Activated CD8-positive, alpha-beta memory T cell treated with anti-CD3 and anti-CD28 coated beads, Interleukin-2, amount 50 U/mL, for 24 hours (primary cell): ENCODE data around the gene EXD2.
"Not testable (repeated sequence)": the region's sequence is repeated elsewhere in the genome, so short reads cannot be mapped to it uniquely, and the experiment has no call there.

Source experiments
- DNase-seq: peaks from one replicate; pipeline ENCODE4 v3.0.0-alpha.2; 2020; ENCODE audit errors: extremely low read depth

The EXD2 gene

GRCh38 chr14:69249603-69250002 is 58.3 kb downstream of the EXD2 start:
- no peak for DNase-seq

DNA sequence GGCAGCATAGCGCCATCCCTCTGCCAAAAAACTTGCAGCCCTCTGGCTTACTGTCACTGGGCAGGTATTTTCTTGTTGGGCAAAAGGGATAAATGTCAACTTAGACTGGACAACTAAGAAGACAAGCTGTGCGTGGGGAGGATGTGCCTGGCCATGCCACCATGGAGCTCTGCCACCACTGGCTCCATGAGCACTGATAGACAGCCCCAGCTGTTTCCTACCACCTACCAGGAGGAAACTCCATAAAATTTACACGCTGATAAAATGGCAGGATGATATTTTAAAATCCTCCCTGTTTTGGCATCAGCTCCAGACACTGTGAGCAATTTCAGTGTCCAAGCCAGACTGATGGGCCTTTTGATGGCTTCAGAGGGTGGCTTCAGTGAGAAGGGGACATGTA is 61.6 kb downstream of the EXD2 start:
- DNase-seq, result no peak

DNA sequence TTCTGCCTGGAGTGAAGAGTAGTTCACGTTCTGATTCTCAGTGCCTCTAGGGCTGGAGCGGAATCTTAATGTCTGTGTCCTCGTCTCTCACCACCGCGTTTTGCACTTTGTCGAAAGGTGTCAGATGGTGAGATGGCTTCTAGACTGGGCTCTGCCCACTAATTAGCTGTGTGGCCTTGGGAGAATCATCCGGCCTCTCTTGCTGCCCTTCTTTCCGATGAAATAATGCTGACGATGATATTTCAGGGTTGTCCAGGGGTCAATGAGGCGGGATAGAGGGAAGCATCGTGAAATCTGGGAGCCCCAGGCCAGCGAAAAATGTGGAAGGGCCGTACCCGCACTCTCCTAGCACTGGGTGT is 67.8 kb downstream of the EXD2 start:
- DNase-seq, result no peak

DNA sequence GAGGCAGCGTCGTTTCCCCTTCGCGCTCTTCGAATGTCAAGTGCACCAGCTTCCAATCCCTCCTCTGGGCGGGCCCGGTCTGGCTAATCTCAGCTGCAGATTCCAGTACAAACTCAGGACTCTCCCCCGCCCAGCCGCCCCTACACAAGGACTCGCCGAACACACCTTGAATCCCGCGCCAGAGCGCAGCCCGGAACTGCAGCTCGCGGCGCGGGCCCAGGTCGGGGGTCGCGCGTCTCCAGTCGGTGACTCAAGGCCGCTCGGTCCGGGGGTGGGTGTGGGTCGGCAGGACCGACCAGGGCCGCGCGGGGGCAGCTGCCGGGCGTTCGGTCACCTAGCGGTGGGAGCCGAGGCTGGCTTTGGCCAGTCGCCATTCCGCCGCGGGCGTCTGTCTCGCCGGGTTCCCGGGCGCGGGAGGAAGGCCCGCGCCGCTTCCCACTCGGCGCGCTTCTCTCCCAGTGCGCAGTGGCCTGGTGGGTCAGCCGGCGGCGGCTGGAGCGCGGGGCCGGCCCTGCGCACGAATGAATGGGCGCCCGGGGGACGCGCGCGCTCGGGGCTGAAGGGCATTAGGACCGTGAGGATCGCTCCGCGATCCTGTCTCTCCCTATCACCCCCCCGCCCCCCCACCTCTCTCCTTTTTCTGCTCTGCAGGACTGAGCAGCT is 68.4 kb downstream of the EXD2 start, which contains the start of gene GALNT16:
GALNT16 (plus strand) TSS at position 632 of the 663 bp plus-strand sequence. CDS start 133 bp downstream, outside the sequence.
- no peak for DNase-seq

DNA sequence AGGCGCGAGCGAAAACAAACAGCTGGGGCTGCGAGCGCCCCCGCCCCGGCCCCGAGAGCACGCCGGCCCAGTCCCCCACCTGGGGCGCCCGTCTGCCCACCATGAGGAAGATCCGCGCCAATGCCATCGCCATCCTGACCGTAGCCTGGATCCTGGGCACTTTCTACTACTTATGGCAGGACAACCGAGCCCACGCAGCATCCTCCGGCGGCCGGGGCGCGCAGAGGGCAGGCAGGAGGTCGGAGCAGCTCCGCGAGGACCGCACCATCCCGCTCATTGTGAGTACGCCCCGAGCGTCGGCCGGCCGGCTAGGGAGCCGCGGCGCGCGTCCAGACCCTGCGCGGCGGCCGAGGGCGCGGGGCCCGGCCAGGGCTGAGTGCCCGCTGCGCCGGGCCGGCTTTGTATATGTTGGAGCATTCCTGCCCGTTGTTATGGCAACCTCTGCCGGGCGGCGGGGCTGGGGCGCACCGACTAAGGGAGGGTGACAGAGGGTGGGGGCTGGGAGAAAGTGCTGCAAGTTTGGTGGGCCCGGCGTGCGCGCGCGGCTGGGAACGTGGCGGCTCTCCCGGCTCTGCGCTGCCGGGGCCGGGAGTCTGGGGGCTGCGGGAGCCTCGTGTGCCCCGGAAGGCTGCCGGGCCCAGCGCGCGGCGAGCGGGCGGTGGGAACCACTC is 69.0 kb downstream of the EXD2 start:
- DNase-seq, result no peak

GRCh38 chr14:69260861-69261564 is 69.7 kb downstream of the EXD2 start:
- no peak for DNase-seq

DNA sequence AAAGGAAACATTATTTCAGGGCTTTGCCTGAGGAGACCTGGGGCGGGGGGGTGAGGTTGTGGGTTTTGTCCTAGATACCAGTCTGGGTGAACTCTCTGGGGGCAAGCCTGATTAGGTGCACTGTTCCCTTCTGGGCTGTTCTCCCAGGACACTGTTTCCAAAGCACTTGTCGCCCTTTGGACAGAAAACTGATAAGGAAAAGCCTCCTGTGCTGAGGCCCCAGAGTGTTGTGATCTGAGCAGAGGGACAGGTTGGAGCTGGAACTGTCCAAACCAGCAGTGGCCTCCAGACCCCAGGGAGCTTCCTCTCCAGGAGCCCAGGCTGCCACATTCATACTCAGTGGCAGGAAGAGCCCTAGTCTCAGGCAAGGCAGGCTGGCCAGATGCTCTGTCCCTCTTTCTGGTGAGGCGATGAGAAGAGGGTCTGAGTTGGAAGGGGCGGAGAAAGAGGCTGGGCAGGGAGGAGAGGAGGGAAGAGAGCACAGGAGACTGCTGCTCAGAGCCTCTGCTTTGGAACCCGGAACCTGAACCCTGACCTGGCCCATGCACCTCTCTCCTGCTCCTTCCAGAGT is 70.5 kb downstream of the EXD2 start:
- DNase-seq, result no peak

GRCh38 chr14:69262516-69262915 is 71.2 kb downstream of the EXD2 start:
- DNase-seq, result no peak

- DNase-seq, result no peak
Observed at GRCh38 chr14:69263364-69263763, 72.1 kb downstream of the EXD2 start.

GRCh38 chr14:69263771-69264170 is 72.5 kb downstream of the EXD2 start:
- DNase-seq, result no peak

- no peak for DNase-seq
Observed at GRCh38 chr14:69266572-69267345, 75.5 kb downstream of the EXD2 start.

DNA sequence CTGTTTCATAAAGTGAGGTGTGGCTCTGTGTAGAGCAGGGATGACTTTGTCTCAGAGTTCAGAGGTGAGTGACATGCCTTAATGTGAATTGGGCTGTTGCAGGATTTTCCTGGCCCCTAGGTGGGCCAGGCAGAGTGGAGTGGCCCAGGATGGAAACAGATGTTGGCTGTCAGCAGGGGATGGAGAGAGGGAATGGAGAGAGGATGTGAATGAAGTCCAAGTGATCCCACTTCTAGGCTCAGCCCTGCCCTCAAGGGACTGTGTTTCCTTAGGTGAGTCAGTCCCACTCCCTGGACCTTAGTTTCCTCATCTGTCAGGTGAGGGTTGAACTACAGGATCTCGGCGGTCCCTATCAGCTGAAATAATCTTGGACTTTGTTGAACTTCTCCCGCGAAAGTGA is 76.2 kb downstream of the EXD2 start:
- no peak for DNase-seq

GRCh38 chr14:69268223-69268622 is 76.9 kb downstream of the EXD2 start:
- DNase-seq, result no peak

- DNase-seq, result no peak
Observed at GRCh38 chr14:69268763-69269162, 77.5 kb downstream of the EXD2 start.

- no peak for DNase-seq
Observed at GRCh38 chr14:69269381-69269780, 78.1 kb downstream of the EXD2 start.

DNA sequence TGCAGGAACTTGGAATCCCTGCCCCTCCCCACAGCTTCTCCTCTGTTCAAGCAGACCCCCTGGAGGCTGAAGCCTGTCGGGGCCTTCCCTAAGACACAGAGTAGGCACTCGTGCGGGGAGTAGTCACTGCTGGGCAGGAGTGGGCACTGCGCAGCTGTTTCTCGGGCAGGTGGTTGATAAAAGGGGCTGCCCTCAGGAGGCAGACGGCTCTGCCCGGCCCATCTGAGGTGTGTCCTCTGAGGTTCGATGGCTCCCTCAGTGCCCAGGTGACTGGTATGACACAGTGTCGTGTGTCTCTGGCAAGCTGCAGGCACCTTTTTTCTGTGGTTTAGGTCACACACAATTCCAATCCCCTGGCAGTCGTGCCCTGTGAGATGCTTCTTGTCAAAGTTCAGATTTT is 78.8 kb downstream of the EXD2 start:
- DNase-seq, result no peak

- DNase-seq, result no peak
Observed at GRCh38 chr14:69270795-69271708, 79.8 kb downstream of the EXD2 start.

DNA sequence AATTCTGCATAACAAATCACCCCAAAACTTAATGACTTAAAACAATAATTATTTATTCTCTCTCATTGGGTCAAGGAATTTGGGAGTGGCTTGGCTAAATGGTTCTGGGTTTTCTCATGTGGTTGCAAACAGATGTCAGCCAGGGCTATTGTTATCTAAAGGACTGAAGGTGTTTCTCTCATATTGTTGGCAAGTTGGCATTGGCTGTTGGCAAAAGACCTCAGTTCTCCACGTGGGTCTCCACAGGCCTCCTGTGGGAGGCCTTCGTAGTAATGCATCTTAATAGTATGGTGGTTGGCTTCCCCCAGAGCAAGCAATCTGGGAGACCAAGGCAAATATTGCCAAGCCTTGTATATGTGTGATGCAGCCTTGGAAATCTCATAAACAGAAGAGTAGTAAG is 83.0 kb downstream of the EXD2 start:
- no peak for DNase-seq

GRCh38 chr14:69275331-69275730 is 84.0 kb downstream of the EXD2 start:
- DNase-seq, result no peak

GRCh38 chr14:69277356-69277755 is 86.1 kb downstream of the EXD2 start:
- DNase-seq, result not testable (repeated sequence)

DNA sequence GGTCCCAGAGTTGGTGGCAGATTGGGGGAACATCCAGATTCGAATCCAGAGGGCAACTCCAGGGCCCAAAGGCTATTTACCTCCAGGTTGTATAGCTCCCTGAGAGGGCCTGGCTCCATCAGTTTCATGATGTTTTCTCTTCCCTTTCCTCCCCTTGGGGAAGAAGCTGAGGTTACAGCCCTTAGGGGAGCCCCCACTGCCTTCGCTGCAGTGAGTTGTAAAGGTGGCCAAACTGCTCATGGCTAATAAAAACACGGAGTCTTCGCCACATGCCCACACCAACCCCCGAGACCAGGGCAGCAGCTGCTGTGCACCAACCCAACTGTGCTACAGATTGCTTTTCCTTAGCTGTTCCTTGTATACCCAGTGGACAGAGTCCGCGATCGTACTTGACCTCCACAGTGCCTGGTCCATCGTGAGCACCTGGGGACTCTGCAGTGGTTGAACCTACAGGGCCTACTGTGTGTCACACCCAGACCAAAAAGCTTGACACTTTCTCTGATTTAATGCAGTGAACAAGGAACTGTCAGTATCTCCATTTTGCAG is 89.5 kb downstream of the EXD2 start:
- no peak for DNase-seq
